ENCODE measurements around the gene TOMM7. TPM values are rescaled to one million over a fixed set of nuclear protein-coding genes. Genes with fewer than 3 reads are reported as not detected.
"Not testable (repeated sequence)": the region's sequence is repeated elsewhere in the genome, so short reads cannot be mapped to it uniquely, and the experiment has no call there.

The TOMM7 gene
- total RNA-seq, 1 donor from 2014 or later = 82.3 TPM

GRCh38 chr7:22854158-22855048 is 31.8 kb upstream of the TOMM7 start:
- no peak for DNase-seq (ENCODE audit: extremely low read depth, low read depth, low spot score)

GRCh38 chr7:22853674-22854157 is 31.1 kb upstream of the TOMM7 start:
- DNase-seq (ENCODE audit: extremely low read depth, low read depth, low spot score) = no peak

- DNase-seq (ENCODE audit: extremely low read depth, low read depth, low spot score) = no peak
These were observed 30.5 kb upstream of the TOMM7 start for GRCh38 chr7:22853138-22853537.

GRCh38 chr7:22851145-22851544 is 28.5 kb upstream of the TOMM7 start:
- no peak for DNase-seq (ENCODE audit: extremely low read depth, low read depth, low spot score)

GRCh38 chr7:22850394-22850793 is 27.7 kb upstream of the TOMM7 start:
- DNase-seq (ENCODE audit: extremely low read depth, low read depth, low spot score) = not testable (repeated sequence)

GRCh38 chr7:22849662-22850061 is 27.0 kb upstream of the TOMM7 start:
- no peak for DNase-seq (ENCODE audit: extremely low read depth, low read depth, low spot score)

GRCh38 chr7:22849172-22849571 is 26.5 kb upstream of the TOMM7 start:
- DNase-seq (ENCODE audit: extremely low read depth, low read depth, low spot score) = no peak

GRCh38 chr7:22846961-22847360 is 24.3 kb upstream of the TOMM7 start:
- no peak for DNase-seq (ENCODE audit: extremely low read depth, low read depth, low spot score)

GRCh38 chr7:22845221-22845834 is 22.7 kb upstream of the TOMM7 start:
- DNase-seq (ENCODE audit: extremely low read depth, low read depth, low spot score) = no peak

GRCh38 chr7:22843681-22844309 is 21.1 kb upstream of the TOMM7 start:
- no peak for DNase-seq (ENCODE audit: extremely low read depth, low read depth, low spot score)

GRCh38 chr7:22842973-22843372 is 20.3 kb upstream of the TOMM7 start:
- no peak for DNase-seq (ENCODE audit: extremely low read depth, low read depth, low spot score)

- DNase-seq (ENCODE audit: extremely low read depth, low read depth, low spot score) = no peak
These were observed 19.8 kb upstream of the TOMM7 start for GRCh38 chr7:22842383-22842941.

- no peak for DNase-seq (ENCODE audit: extremely low read depth, low read depth, low spot score)
These were observed 19.3 kb upstream of the TOMM7 start for GRCh38 chr7:22841954-22842353.

- DNase-seq (ENCODE audit: extremely low read depth, low read depth, low spot score) = no peak
These were observed 14.7 kb upstream of the TOMM7 start for GRCh38 chr7:22837308-22837707.

- DNase-seq (ENCODE audit: extremely low read depth, low read depth, low spot score) = not testable (repeated sequence)
These were observed 13.9 kb upstream of the TOMM7 start for GRCh38 chr7:22836506-22836905.

- DNase-seq (ENCODE audit: extremely low read depth, low read depth, low spot score) = no peak
These were observed 11.3 kb upstream of the TOMM7 start for GRCh38 chr7:22833957-22834356.

GRCh38 chr7:22833113-22833855 is 10.6 kb upstream of the TOMM7 start:
- no peak for DNase-seq (ENCODE audit: extremely low read depth, low read depth, low spot score)

- no peak for DNase-seq (ENCODE audit: extremely low read depth, low read depth, low spot score)
These were observed 9.8 kb upstream of the TOMM7 start for GRCh38 chr7:22832401-22832800.

- DNase-seq (ENCODE audit: extremely low read depth, low read depth, low spot score) = no peak
These were observed 9.1 kb upstream of the TOMM7 start for GRCh38 chr7:22831602-22832305.

GRCh38 chr7:22827563-22827962 is 4.9 kb upstream of the TOMM7 start:
- DNase-seq (ENCODE audit: extremely low read depth, low read depth, low spot score) = no peak

Data from glomerular endothelial cell (primary cell).